ENCODE data around the gene GCFC2. TPM values are rescaled to one million over a fixed set of nuclear protein-coding genes. Genes with fewer than 3 reads are reported as not detected.
A peak's percentile ranks its signal among the peaks of the same experiment; 100 is the strongest.

GCFC2 gene
- total and polyA plus RNA-seq, 2 donors from 2014 or later = 26.7 to 27.3 TPM

- intact Hi-C loops (cut with DNase I) = no loop called here
- TF ChIP-seq CTCF (IDR thresholded peaks at IDR 0.05; ENCODE audit: borderline replicate concordance, extremely low read depth, insufficient read depth) = no peak
- no peaks in the 10 kb centered on the region for H3K36me3 ChIP-seq (ENCODE audit: control insufficient read depth in 2 of 3, insufficient read depth in 3 of 3, low read length in 3 of 3)
- H3K9ac ChIP-seq (ENCODE audit: low read length in 3 of 3) = no peak overlapping the region
- no peak overlapping the region for H3K4me3 ChIP-seq (ENCODE audit: low read length in 3 of 3)
- no peaks in the 10 kb centered on the region for H3K4me1 ChIP-seq (ENCODE audit: control insufficient read depth in 2 of 3, insufficient read depth in 2 of 3, low read depth in 1 of 3, low read length in 3 of 3)
- no peaks in the 10 kb centered on the region for H3K9me3 ChIP-seq (ENCODE audit: control insufficient read depth in 2 of 3, insufficient read depth in 1 of 3, low read length in 3 of 3)
- DNase-seq (peak in 1 of 5 donors; percentile 6), FAIRE-seq (no peak)
- no peak overlapping the region for H3K27ac ChIP-seq (ENCODE audit: low read depth in 2 of 2, low read length in 2 of 2)
- no peaks in the 10 kb centered on the region for H3K27me3 ChIP-seq (ENCODE audit: control insufficient read depth, insufficient read depth, low read length)
These were observed 77.9 kb downstream of the GCFC2 start for GRCh38 chr2:75632813-75633212.

- Histone ChIP-seq H3K9me3 (ENCODE audit: control insufficient read depth in 2 of 3, insufficient read depth in 1 of 3, low read length in 3 of 3) (no peaks in the 10 kb centered on the region), H3K27ac (ENCODE audit: low read depth in 2 of 2, low read length in 2 of 2) (no peak overlapping the region), H3K27me3 (ENCODE audit: control insufficient read depth, insufficient read depth, low read length) (no peaks in the 10 kb centered on the region), H3K9ac (ENCODE audit: low read length in 3 of 3) (no peak overlapping the region), H3K4me3 (ENCODE audit: low read length in 3 of 3) (no peak overlapping the region), H3K4me1 (ENCODE audit: control insufficient read depth in 2 of 3, insufficient read depth in 2 of 3, low read depth in 1 of 3, low read length in 3 of 3) (no peaks in the 10 kb centered on the region), H3K36me3 (ENCODE audit: control insufficient read depth in 2 of 3, insufficient read depth in 3 of 3, low read length in 3 of 3) (no peaks in the 10 kb centered on the region)
- no peak for DNase-seq
- no peak for FAIRE-seq
- intact Hi-C loops (cut with DNase I) = no loop called here
- TF ChIP-seq CTCF (IDR thresholded peaks at IDR 0.05; ENCODE audit: borderline replicate concordance, extremely low read depth, insufficient read depth) = no peak
These were observed 78.5 kb downstream of the GCFC2 start for GRCh38 chr2:75632091-75632701.

GRCh38 chr2:75627902-75628504 is 82.7 kb downstream of the GCFC2 start:
- intact Hi-C loops (cut with DNase I) = no loop called here
- FAIRE-seq = no peak
- DNase-seq = peak; percentile 85 to 93 (median 87)
- Histone ChIP-seq H3K4me3 (ENCODE audit: low read length in 3 of 3) (no peak overlapping the region), H3K9ac (ENCODE audit: low read length in 3 of 3) (no peak overlapping the region), H3K9me3 (ENCODE audit: control insufficient read depth in 2 of 3, insufficient read depth in 1 of 3, low read length in 3 of 3) (no peaks in the 10 kb centered on the region), H3K36me3 (ENCODE audit: control insufficient read depth in 2 of 3, insufficient read depth in 3 of 3, low read length in 3 of 3) (no peaks in the 10 kb centered on the region), H3K27me3 (ENCODE audit: control insufficient read depth, insufficient read depth, low read length) (no peaks in the 10 kb centered on the region), H3K4me1 (ENCODE audit: control insufficient read depth in 2 of 3, insufficient read depth in 2 of 3, low read depth in 1 of 3, low read length in 3 of 3) (no peaks in the 10 kb centered on the region), H3K27ac (ENCODE audit: low read depth in 2 of 2, low read length in 2 of 2) (no peak overlapping the region)
- peak; percentile 92 for TF ChIP-seq CTCF (IDR thresholded peaks at IDR 0.05; ENCODE audit: borderline replicate concordance, extremely low read depth, insufficient read depth)

All from kidney (tissue), 14 donors.